Endodermal cell (in vitro differentiated cells): ENCODE data around the gene ZC3H12A. TPM values are rescaled to one million over a fixed set of nuclear protein-coding genes. Genes with fewer than 3 reads are reported as not detected.

ENCODE experiments used
- DNase-seq: peaks from one replicate; pipeline ENCODE4 v3.0.0-alpha.2; 2017
- H3K27ac ChIP-seq: 2 replicates; pipeline ENCODE4 v1.5.1; 2013; ENCODE audit warnings: mild to moderate bottlenecking, low read depth, low read length, moderate library complexity
- H3K27me3 ChIP-seq: 2 replicates; pipeline ENCODE4 v1.6.1; 2013; ENCODE audit warnings: mild to moderate bottlenecking, low read length, moderate library complexity; ENCODE audit not compliant: insufficient read depth, control insufficient read depth, poor library complexity, severe bottlenecking
- H3K36me3 ChIP-seq: 2 replicates; pipeline ENCODE4 v1.7.0; 2013; ENCODE audit warnings: mild to moderate bottlenecking, low read length, moderate library complexity; ENCODE audit not compliant: control insufficient read depth, insufficient read depth
- H3K4me1 ChIP-seq: one replicate; pipeline ENCODE4 v1.7.0; 2013; ENCODE audit warnings: low read length; ENCODE audit not compliant: control insufficient read depth, insufficient read depth
- H3K4me3 ChIP-seq: 2 replicates; pipeline ENCODE4 v1.5.1; 2013; ENCODE audit warnings: mild to moderate bottlenecking, low read length, moderate library complexity
- H3K9ac ChIP-seq: 2 replicates; pipeline ENCODE4 v1.6.1; 2013; ENCODE audit warnings: mild to moderate bottlenecking, low read length, moderate library complexity; ENCODE audit not compliant: poor library complexity, severe bottlenecking; ENCODE audit errors: extremely low read depth
- H3K9me3 ChIP-seq: 2 replicates; pipeline ENCODE4 v1.6.1; 2013; ENCODE audit warnings: mild to moderate bottlenecking, low read length, moderate library complexity; ENCODE audit not compliant: control insufficient read depth
- H3K27ac Mint-ChIP-seq: 2 replicates; pipeline ENCODE4 v1.8.0; 2020; ENCODE audit warnings: mixed read lengths
- H3K27me3 Mint-ChIP-seq: 2 replicates; pipeline ENCODE4 v1.8.0; 2021; ENCODE audit warnings: mild to moderate bottlenecking, mixed read lengths; ENCODE audit not compliant: insufficient read depth
- H3K36me3 Mint-ChIP-seq: 2 replicates; pipeline ENCODE4 v1.8.0; 2020; ENCODE audit warnings: low read depth, mixed read lengths
- H3K4me1 Mint-ChIP-seq: 2 replicates; pipeline ENCODE4 v1.8.0; 2020; ENCODE audit warnings: mixed read lengths
- H3K4me3 Mint-ChIP-seq: 2 replicates; pipeline ENCODE4 v1.8.0; 2020; ENCODE audit warnings: mild to moderate bottlenecking, moderate library complexity, mixed read lengths
- H3K9me3 Mint-ChIP-seq: 2 replicates; pipeline ENCODE4 v1.8.0; 2020; ENCODE audit warnings: mild to moderate bottlenecking, mixed read lengths
- CTCF ChIP-seq: fragments of 200-600 bp; sonication (generic); conservative IDR thresholded peaks from 2 replicates; pipeline ENCODE4 v1.5.0; 2021; ENCODE audit warnings: antibody characterized with exemption, mild to moderate bottlenecking
- WGBS, 2 experiments: methylation state at CpG; one replicate each; pipeline versions ENCODE4 v1.1.5 to v1.1.7; 2013; ENCODE audit warnings: missing lambda C conversion rate in 2 of 2, mixed read lengths in 1 of 2; ENCODE audit not compliant: insufficient coverage in 1 of 2, insufficient read length in 1 of 2; 5-methylcytosine and 5-hydroxymethylcytosine counted together
- total RNA-seq, 2 donors: library from RNA; stranded (reverse); fragmentation: NEBNext Ultra II Directional in 1 of 2; extraction: Animal tissue kit (Norgen Biotek cat#: 25700) in 1 of 2; gene quantifications; 2 replicates in 1 of 2; 3 replicates in 1 of 2; pipeline ENCODE4 v1.2.1, GENCODE V29; 2021

Gene ZC3H12A
- total RNA-seq, 2 donors from 2014 or later = 5.5 to 5.8 TPM

- no peaks in the 10 kb centered on the region for H3K4me1 ChIP-seq
- H3K4me3 ChIP-seq = no peak overlapping the region
- peaks cover 12% of the 10 kb centered on the region for H3K27me3 Mint-ChIP-seq
- H3K36me3 Mint-ChIP-seq = no peaks in the 10 kb centered on the region
- no peak overlapping the region for H3K27ac Mint-ChIP-seq
- H3K27me3 ChIP-seq = no peaks in the 10 kb centered on the region
- H3K4me3 Mint-ChIP-seq = no peak overlapping the region
- H3K9me3 ChIP-seq = no peaks in the 10 kb centered on the region
- H3K4me1 Mint-ChIP-seq = peaks cover 10% of the 10 kb centered on the region
- no peaks in the 10 kb centered on the region for H3K36me3 ChIP-seq
- H3K9me3 Mint-ChIP-seq = no peaks in the 10 kb centered on the region
- DNase-seq = peak; percentile 58
- H3K9ac ChIP-seq = no peak overlapping the region
- TF ChIP-seq CTCF = no peak
- 70 to 81% methylated on average over 4 to 6 of the region's 6 CpGs for WGBS, 2 experiments
- no peak overlapping the region for H3K27ac ChIP-seq
These were observed 22.0 kb upstream of the ZC3H12A start for GRCh38 chr1:37452416-37452815.

DNA sequence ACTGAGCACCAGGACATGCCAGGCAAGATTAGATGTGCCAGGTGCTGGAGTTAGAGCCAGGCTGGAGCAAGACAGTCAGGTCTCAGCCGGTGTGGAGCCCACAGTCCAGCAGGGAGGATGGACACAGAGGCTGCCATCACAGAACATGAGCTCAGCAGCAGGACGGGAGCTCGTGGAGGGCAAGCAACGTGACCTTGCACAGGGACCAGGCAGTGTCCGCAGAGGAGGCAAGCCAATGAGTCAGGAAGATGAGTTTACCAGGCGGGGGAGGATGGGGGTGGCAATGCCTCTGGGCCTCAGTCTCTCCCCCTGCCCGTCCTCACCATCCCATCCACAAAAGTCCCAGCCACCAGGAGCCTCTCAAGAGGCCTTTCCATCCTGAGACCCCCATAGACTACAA is 20.7 kb upstream of the ZC3H12A start:
- H3K27me3 Mint-ChIP-seq = peaks cover 8% of the 10 kb centered on the region
- Histone ChIP-seq H3K9ac (no peak overlapping the region), H3K36me3 (no peaks in the 10 kb centered on the region), H3K27me3 (no peaks in the 10 kb centered on the region), H3K4me1 (no peaks in the 10 kb centered on the region), H3K9me3 (no peaks in the 10 kb centered on the region), H3K4me3 (no peak overlapping the region), H3K27ac (no peak overlapping the region)
- no peak for TF ChIP-seq CTCF
- DNase-seq = peak; percentile 36
- WGBS, 2 experiments = 73 to 75% methylated on average over 4 to 7 of the region's 7 CpGs
- H3K36me3 Mint-ChIP-seq = no peaks in the 10 kb centered on the region
- H3K4me1 Mint-ChIP-seq = peaks cover 5% of the 10 kb centered on the region
- no peak overlapping the region for H3K4me3 Mint-ChIP-seq
- no peak overlapping the region for H3K27ac Mint-ChIP-seq
- no peaks in the 10 kb centered on the region for H3K9me3 Mint-ChIP-seq

DNA sequence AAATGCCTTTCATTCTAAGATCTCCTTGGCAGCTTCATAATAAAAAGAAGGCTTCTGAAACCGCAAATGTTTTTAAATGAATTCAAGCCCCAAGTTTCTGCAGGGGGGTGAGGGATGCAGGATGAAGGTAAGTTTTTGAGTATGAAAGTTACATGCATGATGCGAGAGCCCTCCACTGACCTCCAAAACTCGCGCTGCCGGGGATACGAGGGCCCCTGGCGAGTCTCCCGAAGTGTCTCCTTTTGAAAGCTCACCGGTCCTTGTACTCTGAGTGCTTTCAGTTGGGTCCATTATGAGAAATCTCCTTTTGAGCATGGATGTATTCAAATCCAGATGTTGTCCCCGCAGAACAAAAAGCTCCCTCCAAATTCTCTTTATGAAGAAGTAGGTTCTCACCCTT is 18.9 kb upstream of the ZC3H12A start:
- Histone ChIP-seq H3K27ac (no peak overlapping the region), H3K27me3 (no peaks in the 10 kb centered on the region), H3K9me3 (no peaks in the 10 kb centered on the region), H3K36me3 (no peaks in the 10 kb centered on the region), H3K4me1 (no peaks in the 10 kb centered on the region), H3K4me3 (no peak overlapping the region), H3K9ac (no peak overlapping the region)
- H3K27me3 Mint-ChIP-seq = no peaks in the 10 kb centered on the region
- 93% methylated on average over 9 to 10 of the region's 10 CpGs for WGBS, 2 experiments
- H3K4me3 Mint-ChIP-seq = no peak overlapping the region
- peaks cover 3% of the 10 kb centered on the region for H3K4me1 Mint-ChIP-seq
- H3K9me3 Mint-ChIP-seq = no peaks in the 10 kb centered on the region
- no peak overlapping the region for H3K27ac Mint-ChIP-seq
- TF ChIP-seq CTCF = no peak
- no peak for DNase-seq
- no peaks in the 10 kb centered on the region for H3K36me3 Mint-ChIP-seq
